GM23338 (cell line): ENCODE data around the gene PXYLP1. TPM values are rescaled to one million over a fixed set of nuclear protein-coding genes. Genes with fewer than 3 reads are reported as not detected.

Experiments
- ATAC-seq: fragments of 200-7000 bp; cut with Tn5 transposase; 3 replicates; pipeline ENCODE4 v1.9.1; 2020
- DNase-seq: peaks from one replicate; pipeline ENCODE4 v3.0.0-alpha.2; 2015; ENCODE audit warnings: low spot score
- H2AFZ ChIP-seq: fragments of 200-600 bp; sonication (generic); 2 replicates; pipeline ENCODE4 v1.8.0; 2016; ENCODE audit warnings: antibody characterized with exemption, mild to moderate bottlenecking, moderate library complexity
- H3F3A ChIP-seq: fragments of 200-600 bp; sonication (generic); replicated peaks from 2 replicates; pipeline ENCODE4 v1.8.0; 2017; ENCODE audit warnings: antibody characterized with exemption, mixed run types, low read depth
- H3K27ac ChIP-seq: fragments of 200-600 bp; sonication (generic); 2 replicates; pipeline ENCODE4 v1.6.1; 2016; ENCODE audit warnings: low read depth
- H3K27me3 ChIP-seq: fragments of 200-600 bp; sonication (generic); 2 replicates; pipeline ENCODE4 v1.8.0; 2016; ENCODE audit warnings: mild to moderate bottlenecking, mixed run types, moderate library complexity; ENCODE audit not compliant: insufficient read depth
- H3K36me3 ChIP-seq: fragments of 200-600 bp; sonication (generic); 2 replicates; pipeline ENCODE4 v1.8.0; 2016; ENCODE audit warnings: mild to moderate bottlenecking; ENCODE audit not compliant: insufficient read depth
- H3K4me1 ChIP-seq: fragments of 200-600 bp; sonication (generic); 2 replicates; pipeline ENCODE4 v1.8.0; 2016; ENCODE audit warnings: mild to moderate bottlenecking, moderate library complexity; ENCODE audit not compliant: insufficient read depth
- H3K4me2 ChIP-seq: fragments of 200-600 bp; sonication (generic); 2 replicates; pipeline ENCODE4 v1.7.1; 2017; ENCODE audit warnings: mixed run types
- H3K4me3 ChIP-seq: fragments of 200-600 bp; sonication (generic); 2 replicates; pipeline ENCODE4 v1.6.1; 2016; ENCODE audit warnings: mixed run types
- H3K79me2 ChIP-seq: fragments of 200-600 bp; sonication (generic); replicated peaks from 2 replicates; pipeline ENCODE4 v1.8.0; 2017; ENCODE audit warnings: mild to moderate bottlenecking; ENCODE audit not compliant: insufficient read depth
- H3K9me2 ChIP-seq: fragments of 200-600 bp; sonication (generic); 2 replicates; pipeline ENCODE4 v1.8.0; 2017; ENCODE audit not compliant: insufficient read depth
- H4K20me1 ChIP-seq: fragments of 200-600 bp; sonication (generic); replicated peaks from 2 replicates; pipeline ENCODE4 v1.8.0; 2017; ENCODE audit warnings: mild to moderate bottlenecking; ENCODE audit not compliant: insufficient read depth
- H3K27ac Mint-ChIP-seq: 2 replicates; pipeline ENCODE4 v1.8.0; 2020; ENCODE audit warnings: inconsistent platforms, mild to moderate bottlenecking, moderate library complexity, mixed read lengths
- H3K27me3 Mint-ChIP-seq: 3 replicates; pipeline ENCODE4 v1.8.0; 2022; ENCODE audit warnings: low read depth, mild to moderate bottlenecking, moderate library complexity, mixed read lengths, inconsistent platforms; ENCODE audit not compliant: insufficient read depth, poor library complexity
- H3K36me3 Mint-ChIP-seq: 3 replicates; pipeline ENCODE4 v1.8.0; 2021; ENCODE audit warnings: low read depth, mild to moderate bottlenecking, inconsistent platforms, moderate library complexity, mixed read lengths
- H3K4me1 Mint-ChIP-seq: 3 replicates; pipeline ENCODE4 v1.8.0; 2020; ENCODE audit warnings: mild to moderate bottlenecking, inconsistent platforms, mixed read lengths
- H3K4me3 Mint-ChIP-seq: 3 replicates; pipeline ENCODE4 v1.8.0; 2021; ENCODE audit warnings: moderate library complexity, mild to moderate bottlenecking, inconsistent platforms, mixed read lengths
- H3K9me3 Mint-ChIP-seq: 3 replicates; pipeline ENCODE4 v1.8.0; 2020; ENCODE audit warnings: moderate library complexity, mild to moderate bottlenecking, inconsistent platforms, mixed read lengths
- CREB1 ChIP-seq: fragments of 250-450 bp; sonication (Bioruptor Pico); IDR thresholded peaks from 2 replicates; pipeline ENCODE4 v1.5.0; 2020; ENCODE audit warnings: low read depth, mild to moderate bottlenecking, moderate library complexity
- CTCF ChIP-seq, 2 experiments: fragments of 200-600 bp in 1 of 2; sonication (generic) in 1 of 2; conservative IDR thresholded peaks; 2 replicates each; pipeline versions ENCODE4 v1.5.1 to v1.6.1; 2016 to 2017; ENCODE audit warnings: antibody characterized with exemption in 2 of 2, low read depth in 2 of 2, mild to moderate bottlenecking in 2 of 2, moderate library complexity in 1 of 2
- EZH2phosphoT487 ChIP-seq: fragments of 200-600 bp; sonication (generic); IDR thresholded peaks from one replicate; pipeline ENCODE4 v1.8.1; 2018; ENCODE audit warnings: antibody characterized with exemption; ENCODE audit not compliant: unreplicated experiment
- JUNB ChIP-seq: IDR thresholded peaks from one replicate; pipeline ENCODE4 v1.6.1; 2016; ENCODE audit warnings: antibody characterized with exemption; ENCODE audit not compliant: unreplicated experiment
- NANOG ChIP-seq: IDR thresholded peaks from 2 replicates; pipeline ENCODE4 v1.6.1; 2016; ENCODE audit warnings: antibody characterized with exemption, borderline replicate concordance
- POLR2AphosphoS5 ChIP-seq: IDR thresholded peaks from 2 replicates; pipeline ENCODE4 v1.6.1; 2016; ENCODE audit warnings: antibody characterized with exemption, low read depth
- REST ChIP-seq: IDR thresholded peaks from one replicate; pipeline ENCODE4 v1.6.1; 2018; ENCODE audit warnings: antibody characterized with exemption; ENCODE audit not compliant: unreplicated experiment
- STAT1 ChIP-seq: IDR thresholded peaks from one replicate; pipeline ENCODE4 v1.6.1; 2016; ENCODE audit warnings: antibody characterized with exemption; ENCODE audit not compliant: unreplicated experiment
- ZNF114 ChIP-seq: fragments of 250-450 bp; sonication (Bioruptor Pico); IDR thresholded peaks from 2 replicates; pipeline ENCODE4 v1.5.0; 2020; ENCODE audit warnings: mild to moderate bottlenecking, moderate library complexity
- ZNF462 ChIP-seq: fragments of 250-450 bp; sonication (Bioruptor Pico); IDR thresholded peaks from 2 replicates; pipeline ENCODE4 v1.5.0; 2020; ENCODE audit warnings: mild to moderate bottlenecking, moderate library complexity
- polyA plus RNA-seq: library from polyadenylated mRNA; unstranded; fragments of >200 nt; fragmentation: Nextera tagmentation; extraction: Ambion mirVana; gene quantifications from 2 replicates; pipeline ENCODE4 v1.2.1, GENCODE V29; 2016
- total RNA-seq: library from RNA; depleted of rRNA; stranded (reverse); fragments of >200 nt; shearing (Covaris generic); gene quantifications from 2 replicates; pipeline ENCODE4 v1.2.3, GENCODE V29; 2014

The PXYLP1 gene
- total and polyA plus RNA-seq, 2 experiments from 2014 or later: 8.9 to 20.1 TPM

GRCh38 chr3:141306276-141306675 lies 74.7 kb downstream of the PXYLP1 start (continued):
- TF ChIP-seq REST: no peak

- peaks cover 15% of the 10 kb centered on the region for H3K4me1 Mint-ChIP-seq
- Histone ChIP-seq H3K27me3 (peaks cover 7% of the 10 kb centered on the region; the same call in 1 of the 2 replicates), H3K4me2 (no peak overlapping the region), H4K20me1 (no peaks in the 10 kb centered on the region), H3K79me2 (no peaks in the 10 kb centered on the region), H3F3A (no peaks in the 10 kb centered on the region), H3K4me1 (peaks cover 6% of the 10 kb centered on the region), H3K27ac (no peak overlapping the region), H3K4me3 (no peak overlapping the region), H3K9me2 (0 out of 2 replicates have a peak, but pooled peaks cover 4% of the 10 kb centered on the region), H2AFZ (no peak overlapping the region), H3K36me3 (no peaks in the 10 kb centered on the region)
- no peak for DNase-seq
- H3K9me3 Mint-ChIP-seq: peaks cover 2% of the 10 kb centered on the region; the same call in 2 of the 3 replicates
- H3K27me3 Mint-ChIP-seq: peaks cover 18% of the 10 kb centered on the region
- no peak overlapping the region for H3K27ac Mint-ChIP-seq
- no peak for ATAC-seq
- peaks cover 3% of the 10 kb centered on the region; the same call in 2 of the 3 replicates for H3K36me3 Mint-ChIP-seq
- H3K4me3 Mint-ChIP-seq: no peak overlapping the region
- TF ChIP-seq JUNB: no peak
- no peak for TF ChIP-seq REST
- no peak for TF ChIP-seq ZNF114
- no peak for TF ChIP-seq POLR2AphosphoS5
- no peak for TF ChIP-seq CREB1 (CRISPR knock-in tag)
- no peak for TF ChIP-seq ZNF462
- TF ChIP-seq EZH2phosphoT487: no peak
- no peak for TF ChIP-seq NANOG
- TF ChIP-seq CTCF (conservative IDR thresholded peaks at IDR 0.05; ENCODE audit: low read depth in 2 of 2): no peak
- TF ChIP-seq STAT1: no peak
These were observed 75.3 kb downstream of the PXYLP1 start for GRCh38 chr3:141306922-141307321.
